Testis (tissue), 2 donors: Measurements from ENCODE around the gene ATP7B.

ENCODE experiments used
- POLR2A ChIP-seq: fragments of 450-650 bp; IDR thresholded peaks from one replicate; pipeline ENCODE4 v1.6.1; 2017; ENCODE audit warnings: antibody characterized with exemption, mild to moderate bottlenecking, moderate library complexity
- TF ChIP-seq, protein P1 (sequence below), 3 experiments: fragments of 450-650 bp in 2 of 3; fragments of 200-600 bp in 1 of 3; sonication (generic) in 1 of 3; IDR thresholded peaks; one replicate each; pipeline ENCODE4 v1.5.1; 2016 to 2019; ENCODE audit warnings: antibody characterized with exemption in 3 of 3, mild to moderate bottlenecking in 2 of 3, moderate library complexity in 1 of 3

DNA sequence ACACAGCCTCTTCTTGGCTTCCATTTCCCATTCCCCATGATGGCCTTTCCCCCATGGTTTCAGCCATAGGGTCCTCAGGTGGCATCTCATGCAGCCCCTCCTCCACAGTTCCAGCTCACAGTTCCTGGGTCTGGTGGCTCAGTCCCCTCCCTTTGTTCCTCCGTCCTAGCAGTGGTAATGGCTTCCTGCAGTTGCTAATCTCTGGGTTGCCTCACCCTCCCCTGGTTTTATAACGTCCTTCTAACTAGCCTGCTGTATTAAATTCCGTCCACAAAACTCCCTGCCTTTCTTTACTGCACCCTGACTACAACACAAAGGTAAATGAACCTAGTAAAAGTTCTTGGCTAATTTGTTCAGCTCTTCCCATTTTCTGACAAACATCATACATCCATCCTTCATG, 118.6 kb downstream of the ATP7B start:
- TF ChIP-seq, protein P1, sequence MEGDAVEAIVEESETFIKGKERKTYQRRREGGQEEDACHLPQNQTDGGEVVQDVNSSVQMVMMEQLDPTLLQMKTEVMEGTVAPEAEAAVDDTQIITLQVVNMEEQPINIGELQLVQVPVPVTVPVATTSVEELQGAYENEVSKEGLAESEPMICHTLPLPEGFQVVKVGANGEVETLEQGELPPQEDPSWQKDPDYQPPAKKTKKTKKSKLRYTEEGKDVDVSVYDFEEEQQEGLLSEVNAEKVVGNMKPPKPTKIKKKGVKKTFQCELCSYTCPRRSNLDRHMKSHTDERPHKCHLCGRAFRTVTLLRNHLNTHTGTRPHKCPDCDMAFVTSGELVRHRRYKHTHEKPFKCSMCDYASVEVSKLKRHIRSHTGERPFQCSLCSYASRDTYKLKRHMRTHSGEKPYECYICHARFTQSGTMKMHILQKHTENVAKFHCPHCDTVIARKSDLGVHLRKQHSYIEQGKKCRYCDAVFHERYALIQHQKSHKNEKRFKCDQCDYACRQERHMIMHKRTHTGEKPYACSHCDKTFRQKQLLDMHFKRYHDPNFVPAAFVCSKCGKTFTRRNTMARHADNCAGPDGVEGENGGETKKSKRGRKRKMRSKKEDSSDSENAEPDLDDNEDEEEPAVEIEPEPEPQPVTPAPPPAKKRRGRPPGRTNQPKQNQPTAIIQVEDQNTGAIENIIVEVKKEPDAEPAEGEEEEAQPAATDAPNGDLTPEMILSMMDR (IDR thresholded peaks at IDR 0.05): no peak
- TF ChIP-seq POLR2A: no peak
